ENCODE results near the gene FAH. TPM values are rescaled to one million over a fixed set of nuclear protein-coding genes. Genes with fewer than 3 reads are reported as not detected.

FAH gene
- total RNA-seq, 4 donors from 2014 or later = 22.0 to 42.0 (median 37.7) TPM

DNA sequence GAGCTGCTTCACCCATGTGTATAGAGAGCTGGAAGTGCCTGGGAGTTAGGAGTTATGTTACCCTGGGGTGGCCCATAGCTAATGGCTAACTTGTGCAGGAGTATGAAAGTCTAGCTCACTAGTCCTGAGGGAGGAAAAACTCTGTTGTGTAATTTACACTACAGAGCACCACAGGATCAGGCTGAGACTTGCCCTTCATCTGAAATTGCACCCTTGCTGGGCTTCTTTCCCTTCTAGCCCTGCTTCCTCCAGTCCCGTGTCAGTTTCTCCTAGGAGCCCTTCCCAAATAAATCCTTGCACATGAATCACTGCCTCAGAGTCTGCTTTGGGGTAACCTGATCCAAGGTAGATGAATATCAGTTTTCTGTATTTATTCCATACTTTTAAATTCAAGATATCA lies 59.2 kb downstream of the FAH start:
- DNase-seq (ENCODE audit: low spot score in 2 of 2) = no peak
- 38 to 61% methylated on average over 1 of the region's 1 CpG for WGBS, 2 donors
- H3K9me3 ChIP-seq = peaks cover 0 to 11% (median 0%) of the 10 kb centered on the region in 4 donors
- no peaks in the 10 kb centered on the region for H3K27me3 ChIP-seq
- no peaks in the 10 kb centered on the region for H3K4me1 ChIP-seq
- TF ChIP-seq CTCF (IDR thresholded peaks at IDR 0.05) (no peak), EP300 (IDR thresholded peaks at IDR 0.05) (no peak), POLR2A (IDR thresholded peaks at IDR 0.05) (no peak)
- H3K4me3 ChIP-seq = no peak overlapping the region
- no peak overlapping the region for H3K27ac ChIP-seq
- no peaks in the 10 kb centered on the region for H3K36me3 ChIP-seq

GRCh38 chr15:80214910-80215309 lies 62.1 kb downstream of the FAH start:
- WGBS, 2 donors = 86 to 87% methylated on average over 2 of the region's 2 CpGs
- H3K9me3 ChIP-seq = peaks cover 0 to 11% (median 0%) of the 10 kb centered on the region in 4 donors
- no peak overlapping the region for H3K4me3 ChIP-seq
- no peak for TF ChIP-seq POLR2A (IDR thresholded peaks at IDR 0.05)
- no peak for TF ChIP-seq EP300 (IDR thresholded peaks at IDR 0.05)
- TF ChIP-seq CTCF (IDR thresholded peaks at IDR 0.05) = no peak
- no peak overlapping the region for H3K27ac ChIP-seq
- H3K36me3 ChIP-seq = no peaks in the 10 kb centered on the region
- H3K27me3 ChIP-seq = no peaks in the 10 kb centered on the region
- no peak for DNase-seq (ENCODE audit: low spot score in 2 of 2)
- H3K4me1 ChIP-seq = no peaks in the 10 kb centered on the region

- Histone ChIP-seq H3K27me3 (no peaks in the 10 kb centered on the region), H3K4me3 (no peak overlapping the region), H3K27ac (no peak overlapping the region), H3K36me3 (no peaks in the 10 kb centered on the region), H3K9me3 (peaks cover 0 to 11% (median 0%) of the 10 kb centered on the region in 4 donors), H3K4me1 (no peaks in the 10 kb centered on the region)
- TF ChIP-seq EP300 (IDR thresholded peaks at IDR 0.05) (no peak), CTCF (IDR thresholded peaks at IDR 0.05) (no peak), POLR2A (IDR thresholded peaks at IDR 0.05) (no peak)
- WGBS, 2 donors = 94 to 96% methylated on average over 5 of the region's 5 CpGs
- no peak for DNase-seq (ENCODE audit: low spot score in 2 of 2)
Measured at GRCh38 chr15:80216141-80216540, 63.3 kb downstream of the FAH start.

DNA sequence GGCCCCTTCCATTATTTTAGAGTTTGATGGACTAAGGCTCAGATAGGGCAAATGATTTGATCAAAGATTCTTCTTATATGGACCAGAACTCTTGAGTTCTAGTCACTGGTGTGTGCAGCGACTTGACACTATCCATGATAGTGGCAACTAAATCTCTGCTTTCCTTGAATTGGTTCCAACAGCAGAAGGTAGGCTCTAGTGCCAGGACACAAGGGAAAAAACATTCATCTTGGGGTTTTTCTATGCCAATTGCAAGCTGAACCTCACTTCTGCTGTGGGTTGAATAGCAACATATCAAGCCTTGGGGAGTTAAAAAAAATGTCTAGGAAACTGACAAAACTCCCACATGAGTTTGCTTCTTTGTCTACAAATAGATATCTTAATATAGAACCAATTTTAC lies 64.1 kb downstream of the FAH start:
- H3K36me3 ChIP-seq = no peaks in the 10 kb centered on the region
- 85 to 96% methylated on average over 1 of the region's 1 CpG for WGBS, 2 donors
- peaks cover 0 to 11% (median 0%) of the 10 kb centered on the region in 4 donors for H3K9me3 ChIP-seq
- no peak overlapping the region for H3K27ac ChIP-seq
- no peaks in the 10 kb centered on the region for H3K27me3 ChIP-seq
- no peak overlapping the region for H3K4me3 ChIP-seq
- TF ChIP-seq EP300 (IDR thresholded peaks at IDR 0.05) (no peak), POLR2A (IDR thresholded peaks at IDR 0.05) (no peak), CTCF (IDR thresholded peaks at IDR 0.05) (no peak)
- DNase-seq (ENCODE audit: low spot score in 2 of 2) = no peak
- H3K4me1 ChIP-seq = no peaks in the 10 kb centered on the region

GRCh38 chr15:80217327-80217900 lies 64.6 kb downstream of the FAH start:
- no peak overlapping the region for H3K27ac ChIP-seq
- no peaks in the 10 kb centered on the region for H3K36me3 ChIP-seq
- 93 to 96% methylated on average over 4 of the region's 4 CpGs for WGBS, 2 donors
- H3K27me3 ChIP-seq = no peaks in the 10 kb centered on the region
- no peak overlapping the region for H3K4me3 ChIP-seq
- DNase-seq (ENCODE audit: low spot score in 2 of 2) = no peak
- TF ChIP-seq CTCF (IDR thresholded peaks at IDR 0.05) (no peak), EP300 (IDR thresholded peaks at IDR 0.05) (no peak), POLR2A (IDR thresholded peaks at IDR 0.05) (no peak)
- no peaks in the 10 kb centered on the region for H3K4me1 ChIP-seq
- H3K9me3 ChIP-seq = peaks cover 0 to 11% (median 0%) of the 10 kb centered on the region in 4 donors

Measured in tibial nerve (tissue), 4 donors.